Measurements from ENCODE around the gene SCAF1. TPM values are rescaled to one million over a fixed set of nuclear protein-coding genes. Genes with fewer than 3 reads are reported as not detected.
"Not testable (repeated sequence)": the region's sequence is repeated elsewhere in the genome, so short reads cannot be mapped to it uniquely, and the experiment has no call there.

SCAF1 gene
- total and polyA plus RNA-seq, 2 donors (not counting 1 experiment from before 2014, with no cell fraction given) = 17.1 to 68.3 TPM

- no peaks in the 10 kb centered on the region for H3K36me3 ChIP-seq (replicated peaks in 1 of 2; ENCODE audit: control extremely low read depth in 1 of 2, control insufficient read depth in 1 of 2, extremely low read depth in 1 of 2, insufficient read depth in 2 of 2, low read length in 1 of 2)
- no peak for ATAC-seq (ENCODE audit: low read depth)
- POLR2A ChIA-PET = no interaction called here
- H3K9me3 Mint-ChIP-seq (ENCODE audit: insufficient read depth) = no peaks in the 10 kb centered on the region
- H3K27me3 ChIP-seq (replicated peaks in 1 of 4; ENCODE audit: control extremely low read depth in 1 of 4, control insufficient read depth in 3 of 4, insufficient read depth in 4 of 4, low read length in 3 of 4) = no peaks in the 10 kb centered on the region
- no peak overlapping the region for H3K27ac Mint-ChIP-seq
- no peak overlapping the region for H3K27ac ChIP-seq (ENCODE audit: low read length in 2 of 2)
- TF ChIP-seq EZH2 (IDR thresholded peaks at IDR 0.05; ENCODE audit: borderline replicate concordance, insufficient read depth, low read depth, low read length, poor library complexity, severe bottlenecking) = no peak
- H3K79me2 ChIP-seq (ENCODE audit: control insufficient read depth, insufficient read depth, low read length) = no peaks in the 10 kb centered on the region
- H3K9ac ChIP-seq (ENCODE audit: low read length) = no peak overlapping the region
- H3K4me3 ChIP-seq (ENCODE audit: control extremely low read depth in 1 of 5, extremely low read depth in 1 of 5, insufficient read depth in 1 of 5, low read depth in 2 of 5, low read length in 4 of 5) = no peak overlapping the region
- H3K4me2 ChIP-seq (replicated peaks; ENCODE audit: low read depth, low read length, poor library complexity, severe bottlenecking) = no peak overlapping the region
- no peaks in the 10 kb centered on the region for H3K4me1 Mint-ChIP-seq
- H3K4me1 ChIP-seq (ENCODE audit: control insufficient read depth in 2 of 2, insufficient read depth in 2 of 2, low read length in 2 of 2) = no peaks in the 10 kb centered on the region
- CTCF ChIA-PET = interaction anchor here (0.7 to 1.4 kb wide), 2 partner anchors 32 to 61 kb away, joined by 3 to 4 read pairs; no protein-coding TSS in a partner anchor
- H2AFZ ChIP-seq (ENCODE audit: insufficient read depth, low read depth, low read length, poor library complexity, severe bottlenecking) = no peak overlapping the region
- no peaks in the 10 kb centered on the region for H3K27me3 Mint-ChIP-seq
- 100% methylated on average over 2 of the region's 5 CpGs for WGBS (ENCODE audit: insufficient coverage)
- intact Hi-C loops (cut with micrococcal nuclease) = no loop called here
- no peak for DNase-seq
- H3K9me3 ChIP-seq (ENCODE audit: control extremely low read depth in 1 of 3, control insufficient read depth in 2 of 3, insufficient read depth in 1 of 3, low read length in 2 of 3) = no peaks in the 10 kb centered on the region
- no peak overlapping the region for H3K4me3 Mint-ChIP-seq
- no peaks in the 10 kb centered on the region for H4K20me1 ChIP-seq (ENCODE audit: control insufficient read depth, insufficient read depth, low read length, poor library complexity, severe bottlenecking)
Observed at GRCh38 chr19:49632576-49632975, 9.4 kb upstream of the SCAF1 start.

- H3K4me1 Mint-ChIP-seq; H3K9ac ChIP-seq (ENCODE audit: low read length); H3K4me2 ChIP-seq (replicated peaks; ENCODE audit: low read depth, low read length, poor library complexity, severe bottlenecking); H3K79me2 ChIP-seq (ENCODE audit: control insufficient read depth, insufficient read depth, low read length); H3K9me3 Mint-ChIP-seq (ENCODE audit: insufficient read depth); H3K27me3 Mint-ChIP-seq; H3K27me3 ChIP-seq (replicated peaks in 1 of 4; ENCODE audit: control extremely low read depth in 1 of 4, control insufficient read depth in 3 of 4, insufficient read depth in 4 of 4, low read length in 3 of 4); H3K36me3 ChIP-seq (replicated peaks in 1 of 2; ENCODE audit: control extremely low read depth in 1 of 2, control insufficient read depth in 1 of 2, extremely low read depth in 1 of 2, insufficient read depth in 2 of 2, low read length in 1 of 2); H3K4me3 Mint-ChIP-seq; H3K27ac Mint-ChIP-seq; DNase-seq; ATAC-seq (ENCODE audit: low read depth); H3K27ac ChIP-seq (ENCODE audit: low read length in 2 of 2); H3K4me3 ChIP-seq (ENCODE audit: control extremely low read depth in 1 of 5, extremely low read depth in 1 of 5, insufficient read depth in 1 of 5, low read depth in 2 of 5, low read length in 4 of 5); H2AFZ ChIP-seq (ENCODE audit: insufficient read depth, low read depth, low read length, poor library complexity, severe bottlenecking); H4K20me1 ChIP-seq (ENCODE audit: control insufficient read depth, insufficient read depth, low read length, poor library complexity, severe bottlenecking); H3K9me3 ChIP-seq (ENCODE audit: control extremely low read depth in 1 of 3, control insufficient read depth in 2 of 3, insufficient read depth in 1 of 3, low read length in 2 of 3); POLR2A ChIA-PET; intact Hi-C loops (cut with micrococcal nuclease); H3K4me1 ChIP-seq (ENCODE audit: control insufficient read depth in 2 of 2, insufficient read depth in 2 of 2, low read length in 2 of 2): not testable (repeated sequence)
- CTCF ChIA-PET = interaction anchor here (0.7 to 1.4 kb wide), 2 partner anchors 31 to 61 kb away, joined by 3 to 4 read pairs; no protein-coding TSS in a partner anchor
- WGBS (ENCODE audit: insufficient coverage) = 95% methylated on average over 8 of the region's 9 CpGs
Observed at GRCh38 chr19:49633273-49633672, 8.7 kb upstream of the SCAF1 start.
